GM21619 (cell line): ENCODE data around the gene EPHB1.
"Not testable (repeated sequence)": the region's sequence is repeated elsewhere in the genome, so short reads cannot be mapped to it uniquely, and the experiment has no call there.

Experiments used
- ATAC-seq: cut with Tn5 transposase; IDR thresholded peaks from one replicate; pipeline ENCODE4 v1.9.1; 2021; ENCODE audit not compliant: unreplicated experiment

The EPHB1 gene

DNA sequence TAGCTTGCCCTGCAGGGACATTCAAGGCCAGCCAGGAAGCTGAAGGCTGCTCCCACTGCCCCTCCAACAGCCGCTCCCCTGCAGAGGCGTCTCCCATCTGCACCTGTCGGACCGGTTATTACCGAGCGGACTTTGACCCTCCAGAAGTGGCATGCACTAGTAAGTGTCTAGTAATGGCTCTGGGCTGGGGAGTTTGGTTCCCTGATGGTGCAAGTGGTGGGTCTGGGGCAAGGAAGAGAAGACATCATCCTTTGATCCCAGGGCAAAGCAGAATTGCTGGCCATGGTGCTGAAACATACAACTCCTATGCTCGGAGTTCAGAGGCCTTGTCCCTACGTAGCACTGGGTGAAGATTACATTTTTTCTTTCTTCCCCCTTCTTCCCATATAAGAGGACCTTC is 311.4 kb downstream of the EPHB1 start:
- no peak for ATAC-seq

DNA sequence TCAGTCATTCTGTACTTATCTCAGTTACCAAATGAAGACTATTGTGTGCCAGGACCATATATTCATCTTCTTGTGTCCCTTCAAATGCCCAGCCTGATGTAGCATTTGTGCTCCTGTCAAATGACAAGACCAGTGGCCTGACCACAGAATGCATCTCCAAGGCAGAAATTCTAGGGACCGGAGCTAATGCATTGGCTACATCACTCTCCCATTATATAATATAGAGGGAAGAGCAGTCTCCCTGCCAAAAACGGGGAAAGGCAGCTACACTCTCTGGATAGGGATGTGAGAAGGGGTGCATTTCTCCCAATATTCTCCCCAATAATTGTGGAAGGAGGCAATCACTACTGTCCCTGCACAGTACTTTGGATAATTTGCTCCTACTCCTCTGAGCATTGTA is 312.0 kb downstream of the EPHB1 start:
- ATAC-seq: no peak

DNA sequence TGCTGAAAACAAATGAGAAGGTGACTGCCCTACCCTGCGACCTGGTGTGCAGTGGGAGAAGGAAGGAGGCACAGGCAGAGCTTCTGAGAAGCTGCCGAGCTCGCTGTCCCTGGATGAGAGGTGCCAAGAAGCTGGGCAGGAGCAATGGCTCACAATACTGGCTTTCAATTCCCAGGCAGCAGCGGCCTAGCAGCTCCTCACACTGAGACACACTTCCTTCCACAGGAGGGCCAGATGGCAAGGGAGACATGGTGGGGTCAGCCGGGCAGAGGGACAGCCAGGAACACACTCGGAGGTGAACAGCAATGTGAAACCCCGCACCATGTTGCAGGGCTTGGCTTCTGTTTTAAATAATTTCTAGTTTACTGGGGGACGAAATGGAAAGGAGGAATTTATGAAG is 314.6 kb downstream of the EPHB1 start:
- no peak for ATAC-seq

DNA sequence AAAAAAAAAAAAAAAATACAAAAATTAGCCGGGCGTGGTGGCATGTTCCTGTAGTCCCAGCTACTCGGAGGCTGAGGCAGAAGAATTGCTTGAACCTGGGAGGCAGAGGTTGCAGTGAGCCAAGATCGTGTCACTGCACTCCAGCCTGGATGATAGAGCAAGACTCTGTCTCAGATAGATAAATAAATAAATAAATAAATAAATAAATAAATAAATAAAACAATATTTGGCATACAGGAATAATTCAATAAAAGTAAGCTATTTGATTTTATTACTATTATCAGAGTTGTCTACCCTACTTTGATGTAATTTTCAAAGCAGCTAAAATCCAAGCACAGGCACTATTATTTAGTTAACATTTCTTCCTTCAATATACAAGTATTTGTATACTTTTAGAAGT is 319.5 kb downstream of the EPHB1 start:
- not testable (repeated sequence) for ATAC-seq

DNA sequence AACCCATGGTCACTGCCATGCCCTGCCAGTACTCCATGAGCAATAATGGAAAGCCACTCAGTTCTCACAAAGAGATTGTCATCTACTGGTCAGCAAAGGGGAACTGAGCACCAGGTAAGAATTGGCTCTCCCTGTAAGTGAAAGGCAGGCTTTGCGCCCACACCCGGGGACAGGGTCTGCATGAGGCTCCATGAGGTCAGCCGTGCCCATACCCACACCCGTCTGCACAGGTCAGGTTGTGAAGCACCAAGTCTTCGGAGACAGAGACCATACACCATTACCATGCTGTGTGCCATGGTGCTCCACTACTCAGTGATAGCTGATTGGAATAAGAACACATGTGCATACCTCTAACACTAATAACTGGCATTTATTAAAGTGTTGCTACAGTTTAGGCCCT is 322.9 kb downstream of the EPHB1 start:
- ATAC-seq: no peak

DNA sequence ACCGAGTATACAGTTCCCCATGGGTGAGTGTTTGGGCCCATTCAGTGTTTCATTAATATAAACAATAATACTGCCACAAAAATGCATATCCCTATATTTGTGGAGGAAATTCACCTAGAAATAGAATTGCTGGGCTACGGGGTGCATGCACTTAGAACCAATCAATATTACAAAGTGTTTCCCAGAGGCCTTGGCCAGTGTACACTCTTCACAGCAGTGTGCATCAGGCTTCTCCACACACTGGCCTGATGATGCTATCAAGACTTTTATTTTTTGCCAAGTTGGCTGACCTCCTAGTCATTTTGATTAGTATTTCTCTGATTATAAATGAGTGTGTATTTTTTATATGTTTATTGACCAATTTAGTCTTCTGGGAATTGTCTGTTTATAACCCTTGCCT is 323.7 kb downstream of the EPHB1 start:
- ATAC-seq: no peak

DNA sequence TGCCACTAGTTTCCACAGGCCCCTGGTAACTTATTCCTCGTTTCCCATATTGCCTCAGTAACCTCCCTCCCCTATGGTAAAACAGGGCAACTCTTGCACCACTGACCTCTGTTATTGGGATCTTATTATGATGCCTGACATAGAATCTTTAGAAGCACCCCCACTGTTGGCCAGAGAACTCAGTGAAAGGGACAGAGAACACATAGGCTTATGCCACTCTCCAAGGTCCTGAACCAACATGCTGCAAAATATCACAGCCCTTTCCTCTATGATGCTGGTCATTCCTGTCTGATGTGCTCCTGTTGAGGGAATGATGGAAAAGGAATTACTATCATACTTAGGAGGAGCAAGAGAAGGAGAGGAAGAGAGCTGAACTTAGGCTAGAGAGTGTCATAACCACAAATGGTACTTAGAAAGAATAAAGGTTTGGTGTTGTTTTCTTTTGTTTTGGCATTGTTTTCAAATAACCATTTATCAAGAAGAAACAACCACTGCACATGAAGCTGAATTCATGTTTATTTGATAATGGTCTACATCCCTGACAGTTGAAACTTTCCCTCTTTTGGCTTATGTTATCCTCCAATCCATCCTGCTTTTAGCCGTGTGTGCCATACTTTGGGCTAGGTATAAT is 330.2 kb downstream of the EPHB1 start:
- no peak for ATAC-seq

DNA sequence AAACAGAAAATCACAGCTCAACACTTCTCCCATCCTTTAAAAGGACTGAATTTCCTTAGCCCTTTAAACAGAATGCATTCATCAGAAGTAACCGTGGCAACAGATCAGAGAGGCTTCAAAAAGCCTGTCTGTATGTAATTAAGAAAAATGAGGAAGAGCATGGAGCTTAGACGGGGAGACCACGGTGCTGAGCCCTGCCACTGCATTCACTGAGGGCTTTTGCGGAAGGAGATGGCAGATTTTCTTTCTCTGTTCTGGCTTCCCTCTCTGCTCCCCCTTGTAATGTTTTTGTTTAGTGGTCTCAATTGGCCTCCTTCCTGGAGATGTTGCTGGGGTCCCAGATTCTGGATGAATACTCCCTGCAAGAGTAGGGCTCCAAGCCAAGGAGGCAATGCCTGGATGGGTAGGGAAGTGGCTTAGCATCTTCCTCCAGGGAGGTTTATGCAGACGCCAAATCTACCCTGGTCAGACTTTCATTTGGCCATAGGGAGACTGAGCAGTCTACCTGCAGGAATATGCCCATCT is 332.9 kb downstream of the EPHB1 start:
- no peak for ATAC-seq

DNA sequence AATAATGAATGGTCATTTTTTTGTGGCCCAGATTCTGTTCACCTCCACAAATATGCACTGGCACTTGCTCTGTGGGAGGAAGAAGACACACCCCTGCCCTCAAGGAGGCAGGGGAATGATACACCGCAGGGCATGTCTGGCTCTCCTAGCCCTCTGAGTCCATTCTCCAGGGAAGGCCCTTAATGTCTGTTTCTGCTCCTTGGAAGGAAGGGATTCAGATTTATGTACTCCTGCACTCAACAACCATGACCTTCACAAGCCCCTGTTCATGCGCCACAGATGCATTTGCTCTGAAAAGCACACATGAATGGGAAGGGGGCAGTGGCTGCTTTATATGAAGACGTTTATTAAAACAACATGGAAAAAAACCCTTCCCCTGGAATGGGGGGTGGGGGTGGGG is 333.8 kb downstream of the EPHB1 start:
- ATAC-seq: no peak

DNA sequence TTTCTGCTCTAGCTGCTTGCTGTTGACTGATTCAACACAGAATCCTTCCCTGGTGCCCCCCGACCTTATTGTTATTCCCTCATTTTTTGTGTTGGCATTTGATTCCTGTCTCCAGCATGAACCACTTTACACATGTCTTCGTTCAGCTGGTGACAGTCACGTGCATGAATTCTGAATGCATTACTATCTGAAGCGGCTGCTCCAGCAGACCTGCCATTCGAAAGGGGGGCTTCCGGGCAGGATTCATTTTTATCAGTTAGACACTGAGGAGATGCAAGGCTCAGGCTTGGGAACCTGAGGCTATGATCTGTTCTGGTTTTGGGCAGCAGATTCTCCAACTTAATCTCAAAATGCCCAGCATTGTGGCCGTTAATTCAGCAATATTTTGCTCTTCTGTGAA is 336.2 kb downstream of the EPHB1 start:
- ATAC-seq: no peak

DNA sequence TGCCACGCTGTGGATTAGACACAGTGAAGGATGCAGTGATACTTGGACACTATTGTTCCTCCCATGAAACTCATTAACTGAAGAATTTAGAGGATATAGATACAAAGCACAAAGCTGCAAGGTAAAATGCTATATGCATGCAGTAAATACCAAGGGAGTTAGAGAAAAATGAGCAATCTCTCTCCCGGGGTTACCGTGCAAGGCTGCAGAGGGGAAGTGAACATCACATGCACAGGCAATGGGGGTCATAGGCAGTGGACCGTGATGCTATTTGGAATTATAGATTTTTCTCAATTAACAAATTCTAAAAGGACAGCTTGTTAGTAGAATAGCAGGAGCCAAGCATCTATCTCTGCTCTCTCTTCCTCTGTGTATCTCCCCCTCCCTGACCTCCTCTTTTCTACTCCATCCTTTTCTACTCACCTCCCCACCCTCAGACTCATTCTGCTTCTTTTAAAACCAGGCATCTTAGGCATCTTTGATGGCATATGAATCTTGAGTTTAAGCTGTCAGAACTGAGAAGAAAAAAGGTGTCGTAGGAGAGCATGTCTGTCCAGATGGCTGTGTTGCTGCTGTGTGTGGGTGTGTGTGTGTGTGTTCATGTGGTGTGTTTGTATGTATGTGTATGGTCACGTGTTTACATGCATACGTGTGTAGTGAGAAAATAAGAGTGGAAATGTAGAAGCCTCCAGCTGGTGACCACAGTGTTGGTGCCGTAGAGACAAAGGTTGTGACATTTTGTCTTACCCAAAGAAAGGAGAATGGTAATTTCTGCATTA is 339.0 kb downstream of the EPHB1 start:
- ATAC-seq: no peak

DNA sequence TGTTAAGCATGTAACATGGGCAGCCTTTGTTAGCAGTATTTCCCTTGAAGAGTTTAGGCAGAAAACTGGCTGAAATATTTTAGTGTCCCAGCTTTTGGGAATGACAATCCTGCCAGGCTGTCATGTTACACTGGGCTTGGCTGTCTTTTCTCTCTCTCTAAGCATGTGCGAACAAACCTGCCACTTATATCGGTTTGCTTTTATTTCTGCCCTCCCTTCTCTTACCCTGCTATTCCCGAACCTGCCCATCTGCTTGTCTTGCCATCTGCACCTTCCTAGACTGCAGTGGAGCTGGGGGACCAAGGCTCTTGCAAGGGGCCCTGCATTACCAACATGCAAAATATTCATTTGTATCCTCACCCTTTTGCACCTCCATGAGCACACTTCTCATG is 339.6 kb downstream of the EPHB1 start:
- ATAC-seq: no peak

DNA sequence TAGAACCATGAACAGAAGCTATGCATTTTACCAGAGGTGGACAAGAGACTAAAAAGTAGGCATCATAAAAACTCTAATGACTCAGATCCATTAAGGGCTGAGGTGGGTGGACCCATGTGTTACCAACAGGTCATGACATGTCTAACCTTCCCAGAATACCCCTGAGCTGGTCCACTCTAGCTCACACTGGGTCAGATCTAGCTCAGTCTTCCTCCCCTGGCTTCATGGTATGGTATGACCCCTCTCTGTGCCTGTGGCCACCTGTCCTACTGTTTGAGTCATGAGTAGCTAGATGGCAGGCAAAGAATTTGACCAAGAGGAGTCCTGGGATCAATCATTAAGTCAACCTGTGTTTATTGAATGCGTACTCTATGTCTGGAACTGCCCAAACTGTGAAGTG is 340.4 kb downstream of the EPHB1 start:
- no peak for ATAC-seq

DNA sequence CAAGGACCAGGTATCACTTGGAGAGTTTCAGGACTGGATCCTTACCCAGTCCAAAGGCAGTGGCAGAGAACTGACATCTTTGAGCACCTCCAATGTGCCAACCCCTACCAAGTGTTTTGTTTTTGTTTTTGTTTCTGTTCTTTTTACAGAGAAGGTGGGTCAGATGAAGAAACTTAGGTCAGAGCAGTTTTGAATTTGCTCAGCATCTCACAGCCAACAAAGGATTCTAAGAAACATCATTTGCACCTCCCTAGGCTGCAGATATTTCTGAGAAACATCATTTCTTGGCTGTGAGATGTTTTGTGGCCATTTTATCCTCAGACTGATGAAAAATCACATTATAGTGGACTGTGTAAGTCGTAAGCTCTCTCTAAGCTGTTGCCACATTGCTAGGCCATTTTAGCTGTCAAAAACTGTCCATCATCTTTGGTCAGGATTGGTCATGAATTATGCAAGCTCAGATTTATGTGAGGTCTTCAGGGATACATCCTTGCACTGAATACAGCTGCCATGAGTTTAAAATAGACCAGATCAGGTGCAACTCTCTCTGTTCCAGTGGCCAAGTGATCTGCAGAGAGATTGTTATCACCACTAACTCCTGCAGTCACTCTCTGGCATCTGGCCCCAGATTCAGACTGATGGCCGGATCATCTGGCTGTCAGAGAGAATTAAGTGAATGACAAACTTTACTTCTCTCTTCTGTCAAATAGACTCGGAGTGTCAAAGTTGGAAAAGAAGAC is 341.5 kb downstream of the EPHB1 start:
- ATAC-seq: peak; percentile 48

DNA sequence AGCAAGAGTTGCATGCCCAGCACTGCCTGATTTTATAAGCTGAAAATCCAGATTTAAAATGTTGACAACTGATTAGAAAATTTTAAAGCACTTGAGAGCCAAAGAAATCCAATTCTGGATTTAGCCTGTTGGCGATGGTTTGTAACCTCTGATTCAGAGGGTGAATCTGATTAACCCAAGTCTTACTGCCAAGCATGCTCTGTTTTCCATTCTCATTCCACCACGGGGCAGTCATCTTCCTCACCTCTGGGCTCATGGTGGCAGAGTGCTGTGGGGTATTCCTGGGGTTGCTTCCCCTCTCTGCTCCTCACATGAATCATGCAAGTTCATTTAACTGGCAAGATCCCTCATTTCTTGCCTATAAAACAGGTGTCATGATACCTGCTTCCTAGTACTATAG is 342.2 kb downstream of the EPHB1 start:
- ATAC-seq: no peak

DNA sequence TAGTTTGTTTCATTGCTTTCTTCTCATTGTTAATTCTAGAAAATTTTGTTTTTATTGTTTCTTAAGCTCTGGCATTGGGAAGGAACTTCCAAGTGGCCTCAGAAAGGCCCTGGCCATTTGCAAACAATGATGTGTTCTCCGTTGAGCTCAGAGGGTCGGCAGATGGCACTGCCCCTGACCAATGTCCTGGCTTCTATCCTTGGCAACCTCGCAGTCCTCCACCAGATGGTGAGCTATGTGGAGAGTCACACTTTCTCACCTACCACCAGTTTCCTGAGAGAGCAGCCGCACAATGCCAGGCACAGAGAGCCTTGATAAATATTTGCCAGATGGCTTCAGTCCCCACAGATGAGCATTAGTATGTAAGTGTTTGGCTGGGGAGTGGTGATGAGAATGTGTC is 343.7 kb downstream of the EPHB1 start:
- ATAC-seq: no peak

DNA sequence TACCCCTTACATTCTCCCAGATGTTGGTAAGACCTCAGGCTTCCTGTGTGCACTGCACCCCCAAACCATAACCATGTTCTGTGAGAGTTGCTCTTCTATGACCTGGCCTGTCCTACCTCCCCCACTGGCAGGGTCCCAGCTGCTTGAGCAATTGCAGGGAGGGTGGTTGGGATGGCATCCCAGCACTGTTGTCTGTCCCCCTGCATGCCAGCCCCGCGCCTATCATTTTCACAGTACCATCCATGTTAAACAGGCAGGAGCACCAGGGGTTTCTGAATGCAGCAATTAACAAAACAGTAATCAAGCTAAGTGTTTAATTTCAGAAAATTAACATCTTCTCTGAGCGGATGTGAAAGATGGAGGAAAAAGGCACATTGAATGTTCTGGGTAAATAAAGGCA is 345.5 kb downstream of the EPHB1 start:
- ATAC-seq: no peak

DNA sequence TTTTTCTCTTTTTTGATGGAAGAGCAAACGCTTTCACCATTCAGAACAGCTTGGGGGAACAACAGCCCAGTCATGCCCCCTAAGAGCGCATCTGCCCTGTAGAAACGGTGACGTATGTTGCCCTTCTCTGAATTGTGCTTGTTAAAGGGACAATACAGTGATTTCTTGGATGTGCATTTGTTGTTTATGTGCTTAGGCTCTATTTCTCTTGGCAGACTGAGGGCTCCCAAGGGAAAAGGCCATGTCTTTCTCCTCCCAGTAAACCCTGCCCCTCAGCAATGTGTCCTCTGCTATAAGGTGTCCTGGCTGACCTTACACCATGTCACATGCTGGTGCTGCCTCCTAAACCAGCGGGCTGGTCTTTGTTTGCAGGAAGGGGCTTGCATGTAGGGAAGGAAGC is 346.1 kb downstream of the EPHB1 start:
- no peak for ATAC-seq

DNA sequence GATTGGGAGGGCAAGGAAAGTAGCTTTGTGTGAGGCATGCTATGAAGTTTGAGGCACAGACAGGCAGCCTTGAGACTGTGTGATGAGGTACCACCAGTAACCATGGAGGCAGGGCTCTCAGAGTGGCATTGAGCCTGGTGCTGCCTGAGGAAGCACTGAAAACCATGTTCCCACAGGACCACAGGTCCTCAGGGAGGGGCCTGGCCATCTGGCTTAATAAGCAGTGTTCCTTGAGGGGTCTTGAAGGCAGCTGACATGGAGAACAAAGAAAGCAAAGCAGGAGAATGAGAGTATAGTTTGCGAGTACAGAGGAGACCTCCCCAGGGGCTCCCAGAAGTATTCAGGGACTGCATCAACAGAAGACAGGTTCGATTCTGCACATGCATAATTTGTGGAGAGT is 346.6 kb downstream of the EPHB1 start:
- ATAC-seq: no peak

DNA sequence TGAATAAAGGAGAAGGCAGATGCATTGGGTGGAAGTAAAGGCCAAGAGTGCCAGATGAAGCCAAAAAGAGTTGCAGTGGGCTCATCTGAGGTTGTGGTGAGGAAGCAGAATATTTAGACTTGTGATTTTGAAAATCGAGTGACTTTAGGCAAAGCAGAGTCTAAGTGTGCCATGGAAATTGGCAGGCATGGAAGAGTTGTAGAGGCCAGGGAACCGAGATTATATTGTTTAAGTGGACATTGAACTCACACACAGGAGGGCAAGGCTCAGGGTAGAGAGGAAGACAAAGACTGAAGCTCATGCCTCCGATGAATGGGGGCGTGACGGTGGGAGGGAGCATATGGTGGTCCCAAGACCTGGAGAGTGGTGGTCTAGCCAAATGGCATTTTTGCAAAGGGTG is 347.5 kb downstream of the EPHB1 start:
- ATAC-seq: no peak

DNA sequence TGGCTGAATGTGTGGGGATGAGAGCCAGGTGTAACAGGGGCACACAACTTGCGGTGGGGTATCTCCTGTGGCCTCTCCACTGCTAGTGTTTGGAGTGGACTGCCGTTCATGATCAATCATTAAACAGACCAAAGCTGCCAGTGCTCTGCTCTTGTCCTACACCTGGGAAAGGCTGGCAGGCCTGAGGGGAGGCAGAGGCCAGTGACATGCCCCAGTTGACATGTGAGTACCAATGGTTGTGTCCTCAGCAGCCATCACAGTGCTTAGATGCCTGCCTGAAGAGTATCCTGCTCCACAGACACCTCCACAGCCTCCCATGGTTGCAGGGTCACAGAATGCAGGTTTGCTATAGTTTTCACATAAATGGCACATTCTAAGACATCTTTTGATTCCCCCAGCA is 348.4 kb downstream of the EPHB1 start:
- ATAC-seq: no peak

DNA sequence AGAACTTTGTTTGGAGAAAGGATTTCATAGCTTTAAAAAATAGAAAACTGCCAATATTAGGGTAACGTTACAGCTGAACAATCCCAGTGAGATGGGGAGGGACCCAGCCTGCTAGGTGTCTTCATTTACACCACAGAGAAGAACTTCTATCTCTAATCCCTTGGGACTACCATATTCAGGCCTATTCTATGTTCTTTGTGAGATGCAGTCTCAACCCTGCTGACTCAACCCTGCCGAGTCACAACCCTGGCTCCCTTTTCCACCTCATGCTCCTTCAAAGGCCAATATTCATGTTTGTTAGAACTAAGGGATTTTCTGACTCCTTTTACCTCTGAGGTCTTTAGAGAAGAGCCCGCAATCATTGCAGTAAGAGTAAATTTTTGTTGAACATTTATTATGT is 350.5 kb downstream of the EPHB1 start:
- no peak for ATAC-seq
